A673 (cell line): ENCODE results near the gene TSC22D3.

Experiments used
- CTCF ChIP-seq: fragments of 300-800, 200-600 bp; sonication (generic); conservative IDR thresholded peaks from 2 replicates; pipeline ENCODE4 v1.5.1; 2017; ENCODE audit warnings: low read depth, mild to moderate bottlenecking, antibody characterized with exemption, low read length, moderate library complexity, mixed read lengths
- EZH2 ChIP-seq: fragments of 200-600 bp; sonication (generic); IDR thresholded peaks from 2 replicates; pipeline ENCODE4 v1.6.1; 2017; ENCODE audit warnings: borderline replicate concordance, low read depth, mild to moderate bottlenecking, mixed read lengths, antibody characterized with exemption, low read length; ENCODE audit not compliant: poor library complexity, severe bottlenecking

DNA sequence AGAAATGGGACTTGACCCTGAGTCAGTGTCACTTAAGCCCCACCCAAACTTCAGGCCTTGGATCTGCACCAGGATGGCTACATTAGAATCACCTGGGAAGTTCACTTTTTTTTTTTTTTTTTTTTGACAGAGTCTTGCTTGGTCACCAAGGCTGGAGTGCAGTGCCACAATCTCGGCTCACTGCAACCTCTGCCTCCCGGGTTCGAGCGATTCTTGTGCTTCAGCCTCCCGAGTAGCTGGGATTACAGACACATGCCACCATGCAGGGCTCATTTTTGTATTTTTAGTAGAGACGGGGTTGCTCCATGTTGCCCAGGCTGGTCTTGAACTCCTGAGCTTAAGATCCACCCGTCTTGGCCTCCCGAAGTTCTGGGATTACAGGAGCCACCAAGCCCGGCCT, 4.9 kb upstream of the TSC22D3 start:
- TF ChIP-seq EZH2 (no peak), CTCF (no peak)
